NCI-H226 (cell line): ENCODE results near the gene MAP3K21.

Source experiments
- DNase-seq: peaks from one replicate; pipeline ENCODE4 v3.0.0-alpha.2; 2015

Gene MAP3K21

DNA sequence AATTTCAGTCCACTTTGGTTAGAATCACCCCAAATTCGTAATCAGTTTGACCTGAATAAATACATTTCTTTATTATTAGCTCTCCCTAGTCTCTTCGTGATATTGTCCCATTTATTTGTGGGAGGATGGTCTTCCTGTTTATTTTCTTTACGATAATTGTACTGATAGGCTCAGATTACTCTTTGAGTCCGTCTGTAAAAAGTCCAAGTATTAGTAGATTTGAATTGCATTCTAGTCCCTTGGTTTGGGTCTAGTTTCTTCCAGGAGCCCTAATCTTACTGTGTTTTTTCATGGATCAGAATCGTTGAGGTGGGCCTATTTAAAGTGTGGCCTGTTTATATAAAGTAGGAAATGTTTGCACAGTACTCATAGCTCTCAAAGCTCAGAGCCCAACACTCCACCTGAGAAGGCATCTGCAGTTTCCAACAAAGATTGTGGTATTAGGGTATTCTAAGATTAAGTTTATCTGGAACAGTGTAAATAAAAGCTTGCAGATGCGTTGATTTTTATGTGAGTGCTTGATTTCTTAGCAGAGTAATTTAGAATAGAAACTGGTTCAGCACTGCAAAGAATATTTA is 33.1 kb downstream of the MAP3K21 start:
- DNase-seq, result no peak

DNA sequence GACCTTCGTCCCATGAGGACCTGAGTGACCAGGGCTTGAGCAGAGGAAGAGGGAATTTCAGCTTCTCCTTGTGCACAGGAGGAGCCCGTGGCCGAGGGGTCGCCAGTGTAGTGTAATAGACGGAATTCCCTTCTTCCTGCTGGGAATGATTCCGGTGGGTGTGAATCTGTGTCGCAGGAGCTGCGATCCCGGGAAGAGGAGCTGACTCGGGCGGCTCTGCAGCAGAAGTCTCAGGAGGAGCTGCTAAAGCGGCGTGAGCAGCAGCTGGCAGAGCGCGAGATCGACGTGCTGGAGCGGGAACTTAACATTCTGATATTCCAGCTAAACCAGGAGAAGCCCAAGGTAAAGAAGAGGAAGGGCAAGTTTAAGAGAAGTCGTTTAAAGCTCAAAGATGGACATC is 34.4 kb downstream of the MAP3K21 start:
- no peak for DNase-seq

DNA sequence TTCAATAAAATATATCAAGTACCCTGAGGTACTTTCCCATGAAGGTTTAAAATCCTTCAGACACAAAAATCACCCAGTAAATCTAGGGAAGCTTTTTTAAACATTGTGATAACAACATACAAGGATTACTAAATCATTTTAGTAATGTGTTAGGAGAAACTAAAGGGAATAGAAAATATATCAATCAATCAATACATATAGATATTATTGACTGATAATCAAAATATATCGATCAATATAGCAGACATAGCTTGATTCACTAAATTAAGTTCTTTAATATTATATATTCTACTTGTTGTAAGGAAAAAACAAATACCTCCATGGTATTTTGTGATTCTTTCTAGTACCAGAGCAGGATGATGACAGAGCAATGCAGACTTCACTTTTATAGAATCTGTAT is 35.2 kb downstream of the MAP3K21 start:
- DNase-seq, result no peak

DNA sequence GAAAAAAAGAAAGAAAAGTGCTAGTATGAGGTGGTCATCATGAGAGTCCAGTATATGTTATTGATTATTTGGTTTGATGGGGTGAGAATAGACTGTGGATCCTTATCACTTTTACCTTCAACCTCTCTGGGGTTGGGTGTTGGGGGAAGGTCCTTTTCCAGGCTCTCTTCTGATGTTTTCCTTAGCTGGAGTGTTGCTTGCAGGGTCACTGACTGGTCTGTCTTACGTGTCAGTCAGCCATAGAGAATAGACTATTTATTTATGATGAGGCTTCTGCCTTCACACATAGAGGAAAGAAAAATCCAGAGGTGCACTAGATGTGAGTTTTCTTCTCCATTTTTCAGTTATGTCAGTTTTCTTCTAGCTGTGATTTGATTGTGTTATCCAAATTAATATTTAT is 36.5 kb downstream of the MAP3K21 start:
- DNase-seq, result no peak

DNA sequence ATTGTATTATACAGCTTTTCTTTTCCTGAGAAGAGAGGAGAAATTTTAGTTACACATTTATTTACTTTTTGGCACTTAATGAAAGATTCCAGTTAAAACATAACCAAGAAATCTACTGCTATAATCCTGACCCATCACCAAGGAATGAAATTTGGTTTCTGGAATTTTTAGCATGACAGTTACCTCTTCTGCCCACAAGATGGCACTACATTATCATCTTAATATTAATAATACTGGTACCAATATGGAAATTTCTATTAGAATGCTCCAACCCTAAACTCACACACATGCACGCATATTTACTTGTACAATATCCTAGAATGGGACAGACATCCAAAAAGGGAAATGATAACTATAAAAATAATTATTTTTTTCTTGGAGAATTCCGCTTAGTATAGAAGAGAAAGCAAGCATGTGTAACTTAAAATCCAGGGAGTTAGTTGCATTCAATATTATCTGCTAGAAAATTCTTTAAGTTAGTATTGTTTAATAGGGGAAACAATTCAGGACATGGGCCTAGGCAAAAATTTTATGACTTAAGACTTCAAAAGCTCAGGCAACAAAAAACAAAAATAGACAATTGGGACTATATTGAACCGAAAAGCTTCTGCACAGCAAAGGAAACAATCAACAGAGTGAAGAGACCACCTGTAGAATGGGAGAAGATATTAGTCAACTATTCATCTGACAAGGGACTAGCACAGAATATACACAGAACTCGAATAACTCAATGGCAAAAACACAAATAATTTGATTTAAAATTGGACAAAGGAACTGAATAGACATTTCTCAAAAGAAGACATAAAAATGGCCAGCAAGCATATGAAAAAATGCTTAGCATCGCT is 37.4 kb downstream of the MAP3K21 start:
- DNase-seq, result no peak

DNA sequence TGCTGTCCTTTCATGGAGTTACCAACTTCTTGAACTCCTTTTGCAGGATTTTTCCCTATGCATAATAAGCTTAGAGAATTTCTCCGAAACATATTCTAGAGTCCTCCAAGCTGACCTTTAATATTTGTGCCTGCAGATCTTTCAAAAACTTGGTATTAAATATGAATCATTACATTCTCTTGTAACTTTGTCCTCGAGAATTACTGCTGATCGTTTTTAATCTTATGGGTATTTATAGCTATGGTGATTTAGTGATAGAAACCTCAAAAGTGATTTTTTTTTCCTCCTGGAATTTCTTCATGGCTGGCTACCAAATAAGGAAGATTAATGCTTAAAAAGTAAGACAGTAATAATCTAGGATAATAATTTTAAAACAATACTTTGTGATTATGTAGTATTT is 39.1 kb downstream of the MAP3K21 start:
- DNase-seq, result no peak

DNA sequence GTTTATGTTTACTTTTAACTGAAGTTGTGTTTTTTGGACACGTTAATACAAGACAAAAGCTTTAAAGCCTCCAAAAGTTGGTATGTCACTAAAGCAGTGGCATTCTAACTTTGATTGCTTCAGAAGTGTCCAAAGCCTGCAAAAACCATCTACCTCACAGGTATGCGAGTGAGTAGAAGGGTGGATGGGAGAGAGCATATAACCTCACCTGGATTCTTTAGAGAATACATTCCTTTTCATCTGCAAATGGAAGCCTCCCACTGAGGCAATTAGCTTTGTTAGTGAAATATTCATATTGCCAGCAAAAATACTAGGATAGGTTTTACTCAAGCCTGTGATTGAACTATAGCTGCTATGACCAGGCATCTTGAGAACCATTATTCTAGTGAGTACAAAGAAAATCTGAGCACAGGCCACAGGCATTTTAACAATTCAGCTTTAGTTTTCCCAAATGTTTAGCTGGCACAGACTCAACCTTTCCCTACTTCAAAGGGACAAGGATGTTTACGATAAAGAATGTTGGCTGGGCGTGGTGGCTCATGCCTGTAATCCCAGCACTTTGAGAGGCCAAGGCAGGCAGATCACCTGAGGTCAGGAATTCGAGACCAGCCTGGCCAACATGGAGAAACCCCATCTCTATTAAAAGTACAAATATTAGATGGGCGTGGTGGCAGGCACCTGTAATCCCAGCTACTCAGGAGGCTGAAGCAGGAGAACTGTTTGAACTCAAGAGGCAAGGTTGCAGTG is 39.7 kb downstream of the MAP3K21 start:
- DNase-seq, result no peak

DNA sequence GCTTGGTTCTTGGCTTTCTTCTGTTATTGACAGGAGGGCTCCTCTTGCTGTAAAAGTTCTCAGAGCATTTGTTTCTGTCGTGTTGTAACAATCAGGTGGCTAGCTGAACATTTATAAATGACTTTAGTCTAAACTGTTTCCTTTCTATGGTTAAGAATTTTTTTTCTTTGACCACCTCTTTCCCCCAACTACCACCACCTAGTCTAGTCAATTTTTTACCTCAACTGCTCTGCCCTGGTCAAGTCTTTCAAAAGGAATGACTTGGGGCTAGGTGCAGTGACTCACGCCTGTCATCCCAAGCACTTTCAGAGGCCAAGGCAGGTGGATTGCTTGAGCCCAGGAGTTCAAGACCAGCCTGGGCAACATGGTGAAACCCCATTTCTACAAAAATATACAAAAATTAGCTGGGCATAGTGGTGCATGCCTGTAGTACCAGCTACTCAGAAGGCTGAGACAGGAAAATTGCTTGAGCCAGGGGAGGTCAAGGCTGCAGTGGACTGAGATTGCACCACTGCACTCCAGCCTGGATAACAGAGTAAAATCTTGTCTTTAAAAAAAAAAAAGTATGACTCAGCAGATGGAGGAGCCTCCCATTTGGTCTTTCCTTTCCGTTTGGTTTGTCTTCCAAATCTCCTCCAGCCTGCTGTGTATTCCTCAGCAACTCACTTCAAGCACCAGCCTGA is 40.7 kb downstream of the MAP3K21 start:
- DNase-seq, result peak; percentile 7

DNA sequence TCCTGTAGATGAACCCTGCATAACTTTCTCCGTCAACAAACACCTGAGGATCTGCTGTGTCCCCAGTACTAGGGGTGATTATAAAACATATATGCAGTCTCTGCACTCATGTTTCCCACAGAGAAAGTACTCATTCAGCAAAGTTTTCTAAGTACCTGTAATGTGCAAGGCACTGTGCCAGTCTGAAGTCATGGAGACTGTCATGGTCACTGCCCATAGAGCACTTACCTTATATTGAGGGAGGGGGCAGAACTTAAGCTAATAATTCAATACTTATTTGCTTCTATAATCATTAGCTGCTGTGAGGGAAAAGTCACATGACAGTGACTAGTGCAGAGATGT is 41.2 kb downstream of the MAP3K21 start:
- DNase-seq, result no peak

DNA sequence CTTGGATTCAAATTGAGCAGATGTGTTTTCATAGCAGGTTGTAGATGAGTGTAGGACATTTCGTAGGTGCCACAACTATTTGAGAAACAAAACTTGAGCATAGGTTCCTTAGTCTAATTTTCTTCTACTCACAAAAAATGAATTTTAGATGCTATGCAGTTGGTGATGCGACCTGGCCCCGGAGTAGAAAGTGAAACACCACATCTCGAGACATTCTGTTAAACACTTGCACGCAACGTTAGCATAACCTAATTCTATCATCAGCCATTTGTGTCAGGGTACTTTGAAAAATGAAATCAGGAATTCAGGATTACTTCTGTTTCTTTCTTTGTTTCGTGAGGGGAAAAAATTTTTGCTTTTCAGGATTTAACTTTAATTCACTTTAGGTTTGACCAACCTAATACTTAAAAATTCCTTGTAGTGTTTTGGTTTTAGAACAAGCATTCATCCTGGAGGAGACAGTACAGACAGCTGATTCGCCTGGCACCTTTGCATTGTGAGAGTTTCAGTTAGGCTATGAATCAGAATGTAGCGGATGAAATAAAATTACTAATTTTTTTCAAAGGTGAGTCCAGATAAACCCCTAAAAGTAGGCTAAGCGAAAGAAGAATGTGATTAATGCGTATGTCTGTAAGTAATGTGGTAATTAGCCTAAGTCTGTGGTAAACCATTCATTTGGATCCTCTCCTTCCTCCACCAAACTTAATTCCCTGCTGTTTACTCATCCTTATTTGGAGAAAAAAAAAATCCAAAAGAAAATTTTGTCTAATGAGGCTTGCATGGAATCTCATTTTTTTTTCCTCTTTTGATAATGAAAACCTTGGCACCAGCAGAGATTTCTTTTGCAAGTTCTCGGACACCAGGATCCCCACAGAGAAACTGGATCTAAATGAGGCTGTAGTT is 44.9 kb downstream of the MAP3K21 start:
- DNase-seq, result no peak

DNA sequence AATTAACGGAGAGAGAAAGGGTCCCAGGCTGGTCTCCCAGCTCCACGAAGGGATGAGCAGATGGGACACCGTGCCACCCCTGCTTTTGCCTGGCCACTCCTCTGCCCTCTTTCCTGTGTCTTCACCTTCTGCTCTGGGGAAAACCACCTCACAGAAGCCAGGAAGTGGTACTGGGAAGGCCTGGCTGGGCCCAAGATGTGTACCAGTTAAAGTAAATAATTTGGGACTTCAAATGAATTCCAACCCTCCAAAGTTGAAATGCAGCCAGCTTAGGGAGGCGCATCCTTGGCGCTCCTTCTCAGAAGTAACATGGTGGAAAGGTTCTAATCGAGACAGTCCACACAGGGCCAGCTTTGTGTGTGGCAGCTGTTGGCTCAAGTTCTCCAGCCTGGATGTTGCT is 45.7 kb downstream of the MAP3K21 start:
- no peak for DNase-seq

DNA sequence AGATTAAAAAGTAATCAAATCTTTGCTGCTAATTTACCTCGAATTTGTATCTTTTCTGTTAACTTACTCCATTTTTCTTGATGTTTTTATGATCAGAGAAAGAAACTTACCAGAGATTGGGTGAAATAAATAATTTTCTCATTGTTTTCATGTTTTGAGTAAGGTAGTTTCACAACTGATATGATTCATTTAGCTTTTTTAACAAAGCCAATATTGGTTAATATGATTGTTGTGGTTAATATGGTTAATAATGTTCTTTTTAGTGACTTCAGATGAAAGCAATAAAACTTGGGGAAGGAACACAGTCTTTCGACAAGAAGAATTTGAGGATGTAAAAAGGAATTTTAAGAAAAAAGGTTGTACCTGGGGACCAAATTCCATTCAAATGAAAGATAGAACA is 48.1 kb downstream of the MAP3K21 start:
- no peak for DNase-seq

DNA sequence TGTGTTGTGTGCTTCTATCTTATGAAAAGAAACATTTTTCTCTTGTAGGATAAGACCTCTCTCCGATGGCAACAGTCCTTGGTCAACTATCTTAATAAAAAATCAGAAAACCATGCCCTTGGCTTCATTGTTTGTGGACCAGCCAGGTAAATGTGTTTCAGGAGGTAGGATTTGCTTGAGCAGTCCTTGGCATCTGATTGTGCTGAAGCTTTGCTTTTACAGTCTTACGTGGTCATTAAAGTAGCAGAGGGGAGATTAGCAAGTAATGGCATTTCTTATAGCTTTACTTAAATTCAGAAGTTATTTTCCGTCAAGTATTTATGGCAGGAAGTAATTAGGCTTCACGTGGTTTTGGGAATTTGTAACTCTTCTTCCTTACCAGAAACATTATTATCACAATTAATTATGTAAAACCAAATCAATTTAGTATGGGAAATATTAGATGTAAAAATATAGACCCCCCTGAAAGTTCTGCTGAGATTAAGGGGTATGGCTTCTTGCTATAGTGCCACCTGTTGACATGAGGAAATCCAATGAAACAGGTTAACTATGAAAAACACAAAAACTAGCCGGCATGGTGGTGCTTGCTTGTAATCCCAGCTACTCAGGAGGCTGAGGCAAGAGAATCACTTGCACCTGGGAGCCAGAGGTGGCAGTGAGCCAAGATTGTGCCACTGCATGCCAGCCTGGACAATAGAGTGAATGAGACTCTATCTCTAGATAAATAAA is 49.0 kb downstream of the MAP3K21 start:
- DNase-seq, result no peak

DNA sequence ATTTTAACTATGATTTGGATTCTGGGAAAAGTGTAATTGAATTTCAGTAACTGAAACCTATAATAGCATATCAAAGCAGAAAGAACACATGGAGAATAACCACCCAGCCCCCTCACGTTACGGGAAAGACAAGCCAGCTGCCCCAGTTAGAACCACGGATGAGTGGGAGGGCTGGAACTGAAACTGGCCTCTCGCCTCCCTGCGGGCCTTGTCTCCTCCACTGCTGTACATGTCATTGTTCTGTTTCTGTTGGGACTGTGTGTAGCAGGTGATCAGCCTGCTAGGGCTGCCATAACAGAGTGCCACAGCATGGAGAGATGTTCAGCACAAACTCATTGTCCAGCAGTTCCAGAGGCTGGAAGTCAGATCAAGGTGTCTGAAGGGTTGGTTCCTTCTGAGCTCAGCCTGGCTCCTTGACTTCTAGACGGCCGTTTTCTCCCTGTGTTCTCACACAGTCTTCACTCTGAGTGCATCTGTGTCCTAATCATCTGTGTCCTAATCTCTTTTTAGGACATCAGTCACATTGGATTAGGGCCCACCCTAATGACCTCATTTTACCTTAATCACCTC is 52.4 kb downstream of the MAP3K21 start:
- DNase-seq, result no peak

DNA sequence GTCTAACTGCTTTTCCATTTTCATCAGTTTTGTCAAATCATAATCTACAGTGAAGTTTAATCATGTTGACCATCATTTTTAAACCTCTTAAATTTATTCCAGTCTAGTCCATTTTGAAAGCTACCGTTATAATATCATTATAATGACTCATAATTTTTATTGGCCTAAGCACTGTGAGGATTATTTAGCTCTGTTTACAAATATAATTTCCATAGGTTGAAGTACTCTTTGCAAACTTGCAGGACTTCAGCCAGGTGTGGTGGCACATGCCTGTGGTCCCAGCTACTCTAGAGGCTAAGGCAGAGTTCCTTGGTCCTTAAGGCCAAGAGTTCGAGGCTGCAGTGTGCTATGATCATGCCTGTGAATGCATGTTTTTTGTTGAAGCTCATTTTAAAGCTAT is 54.3 kb downstream of the MAP3K21 start:
- DNase-seq, result no peak

DNA sequence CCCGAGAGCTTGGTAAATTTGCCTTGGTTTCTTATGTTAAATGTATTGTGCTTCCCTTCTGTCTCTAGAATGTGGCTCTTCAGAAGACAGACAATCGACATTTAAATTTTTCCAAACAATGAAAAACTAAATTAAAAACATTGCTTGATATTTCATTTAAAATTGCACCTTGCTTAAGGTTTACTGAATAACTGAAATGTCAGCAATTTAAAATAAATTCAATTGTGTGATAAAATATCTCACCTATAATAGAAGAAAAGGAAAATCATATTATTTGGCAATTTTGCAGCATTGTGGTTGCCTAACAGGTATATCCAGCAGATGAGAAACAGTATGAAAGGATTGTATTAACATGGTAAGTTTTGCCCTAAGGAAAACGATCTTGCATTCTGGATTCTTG is 56.5 kb downstream of the MAP3K21 start:
- no peak for DNase-seq

DNA sequence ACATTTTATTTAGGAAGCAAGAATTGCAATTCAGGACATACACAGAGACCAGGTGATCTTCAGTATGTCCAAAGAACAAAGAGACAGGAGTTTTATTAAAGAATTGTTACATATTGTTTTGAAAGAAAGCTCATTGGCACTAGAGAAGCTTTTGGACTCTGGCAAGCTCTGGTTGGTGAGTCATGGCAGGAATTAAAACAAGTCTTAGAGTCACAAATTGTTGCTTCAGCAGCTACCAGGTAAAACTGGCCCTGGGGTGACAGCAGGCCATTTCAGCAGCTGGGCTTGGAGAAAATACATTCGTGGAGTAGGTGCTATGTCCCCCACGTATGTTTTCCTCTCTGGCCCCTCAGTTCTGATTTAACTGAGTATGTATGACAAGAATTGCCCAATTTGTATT is 58.8 kb downstream of the MAP3K21 start:
- no peak for DNase-seq

DNA sequence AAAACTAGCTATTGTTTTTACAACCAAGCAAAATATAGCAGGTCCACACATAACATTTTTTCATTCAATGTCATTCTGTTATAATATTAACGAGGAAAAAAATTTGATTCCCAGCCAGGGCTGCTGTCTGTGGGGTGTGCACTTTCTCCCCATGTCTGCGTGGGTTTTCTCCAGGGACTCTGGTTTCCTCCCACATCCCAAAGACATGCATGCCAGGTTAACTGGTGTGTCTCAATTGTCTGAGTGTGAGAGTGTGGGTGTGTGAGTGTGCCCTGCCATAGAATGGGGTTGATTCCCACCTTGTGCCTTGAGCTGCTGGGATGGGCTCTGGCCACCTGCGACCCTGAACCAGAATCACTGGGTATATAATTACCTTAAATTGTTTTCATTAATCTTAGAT is 60.1 kb downstream of the MAP3K21 start:
- DNase-seq, result no peak

DNA sequence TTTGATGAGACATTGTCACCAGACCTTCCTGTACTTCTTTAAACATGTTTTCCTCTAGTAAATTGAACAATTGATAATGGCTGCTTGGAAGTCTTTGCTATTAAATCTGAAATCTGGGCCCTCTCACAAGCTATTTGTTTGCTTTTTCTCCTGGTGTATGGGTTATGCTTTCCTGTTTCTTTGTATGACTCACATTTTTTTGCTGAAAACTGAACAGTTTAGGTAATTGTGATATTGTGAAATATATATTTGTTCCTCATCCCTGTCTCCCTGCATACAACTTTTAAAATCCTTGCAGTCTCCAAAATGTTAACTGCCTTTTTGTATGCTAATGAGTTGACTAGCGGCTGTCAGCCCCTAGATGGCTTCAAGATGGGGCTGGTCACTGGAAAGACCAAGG is 61.6 kb downstream of the MAP3K21 start:
- no peak for DNase-seq

DNA sequence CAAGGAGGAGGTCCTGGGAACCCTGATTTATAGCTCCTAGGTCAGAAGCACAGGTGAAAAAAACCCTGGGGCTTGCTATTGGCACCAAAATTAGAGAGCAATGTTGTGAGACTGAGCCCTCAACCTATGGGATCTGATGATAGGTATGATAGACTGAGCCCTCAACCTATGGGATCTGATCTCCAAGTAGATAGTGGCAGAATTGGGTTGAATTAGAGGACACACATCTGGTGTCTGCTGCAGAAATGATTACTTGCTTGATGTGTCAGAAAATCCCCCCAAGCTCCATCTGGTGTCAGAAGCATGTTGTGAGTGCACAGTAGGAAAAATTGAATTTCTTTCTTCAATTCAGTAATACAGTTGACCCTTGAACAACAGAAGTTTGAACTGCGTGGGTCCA is 62.4 kb downstream of the MAP3K21 start:
- no peak for DNase-seq
